Endothelial cell of umbilical vein (primary cell): ENCODE measurements around the gene OR6X1. TPM values are rescaled to one million over a fixed set of nuclear protein-coding genes. Genes with fewer than 3 reads are reported as not detected.

ENCODE experiments used
- BruUV-seq: library from RNA; stranded (reverse); fragments of 400-500 nt; replicated peaks from 2 replicates; lab custom pipeline; 2021; lab: Mats Ljungman, UMichigan
- CTCF ChIA-PET: fragments of 300-600, 350-600 bp; sonication (Branson Sonifier 250); formaldehyde crosslinking; loops from one replicate; lab custom pipeline; 2021; ENCODE audit warnings: antibody characterized with exemption, inconsistent platforms; lab: Charles Lee
- POLR2A ChIA-PET: fragments of 300-600, 350-600 bp; sonication (Branson Sonifier 250); formaldehyde crosslinking; loops from one replicate; lab custom pipeline; 2021; ENCODE audit warnings: antibody characterized with exemption, inconsistent platforms; lab: Charles Lee
- DNase-seq: peaks from one replicate; pipeline ENCODE4 v3.0.0-alpha.2; 2011; ENCODE audit warnings: low read depth, low spot score
- FAIRE-seq: peaks from 2 replicates; lab custom pipeline; 2011; peaks lifted over from hg19 to GRCh38; lab: Jason Lieb, UNC
- H2AFZ ChIP-seq: 2 replicates; pipeline ENCODE4 v1.6.0; 2012; ENCODE audit warnings: low read depth, low read length, control low read depth, inconsistent platforms
- H3K27ac ChIP-seq: 2 replicates; pipeline ENCODE4 v1.5.1; 2011; ENCODE audit warnings: low read depth, mild to moderate bottlenecking, control low read depth, low read length, moderate library complexity; ENCODE audit not compliant: insufficient read depth
- H3K27me3 ChIP-seq, 2 experiments: 2 replicates each; pipeline versions ENCODE4 v1.6.0 to v1.6.1; 2011; ENCODE audit warnings: low read length in 2 of 2, mixed read lengths in 1 of 2; ENCODE audit not compliant: control insufficient read depth in 2 of 2, insufficient read depth in 2 of 2
- H3K36me3 ChIP-seq, 2 experiments: 2 replicates in 1 of 2; 3 replicates in 1 of 2; pipeline ENCODE4 v1.5.1; 2011; ENCODE audit warnings: low read length in 2 of 2, mild to moderate bottlenecking in 1 of 2, moderate library complexity in 1 of 2; ENCODE audit not compliant: control insufficient read depth in 2 of 2, insufficient read depth in 2 of 2; ENCODE audit errors: extremely low read depth in 1 of 2
- H3K4me1 ChIP-seq: 3 replicates; pipeline ENCODE4 v1.5.1; 2011; ENCODE audit warnings: mild to moderate bottlenecking, low read length; ENCODE audit not compliant: control insufficient read depth, insufficient read depth; ENCODE audit errors: extremely low read depth
- H3K4me2 ChIP-seq: 2 replicates; pipeline ENCODE4 v1.6.1; 2011; ENCODE audit warnings: low read length, control low read depth, mixed read lengths; ENCODE audit not compliant: insufficient read depth
- H3K4me3 ChIP-seq, 3 experiments: fragments of 200-600 bp in 1 of 3; sonication (generic), shearing (Covaris generic) in 1 of 3; replicated peaks in 1 of 3; 2 replicates each; pipeline ENCODE4 v1.5.1; 2011 to 2016; ENCODE audit warnings: control low read depth in 3 of 3, low read length in 3 of 3, mild to moderate bottlenecking in 2 of 3, inconsistent platforms in 1 of 3, low read depth in 1 of 3, moderate library complexity in 1 of 3; ENCODE audit not compliant: insufficient read depth in 1 of 3
- H3K79me2 ChIP-seq: 2 replicates; pipeline ENCODE4 v1.6.0; 2012; ENCODE audit warnings: low read length, inconsistent platforms; ENCODE audit not compliant: control insufficient read depth, insufficient read depth
- H3K9ac ChIP-seq: replicated peaks from 2 replicates; pipeline ENCODE3; 2011; ENCODE audit warnings: low read length, control low read depth; ENCODE audit not compliant: insufficient read depth; ENCODE audit errors: extremely low read depth
- H3K9me1 ChIP-seq: replicated peaks from 3 replicates; pipeline ENCODE4 v1.6.0; 2011; ENCODE audit warnings: mild to moderate bottlenecking, low read length; ENCODE audit not compliant: control insufficient read depth, insufficient read depth; ENCODE audit errors: extremely low read depth
- H3K9me3 ChIP-seq: replicated peaks from 2 replicates; pipeline ENCODE4 v1.5.1; 2012; ENCODE audit warnings: low read length, inconsistent platforms; ENCODE audit not compliant: control insufficient read depth, insufficient read depth
- H4K20me1 ChIP-seq: replicated peaks from 2 replicates; pipeline ENCODE3; 2011; ENCODE audit warnings: mild to moderate bottlenecking, low read length; ENCODE audit not compliant: control insufficient read depth, insufficient read depth; ENCODE audit errors: extremely low read depth
- EZH2 ChIP-seq: IDR thresholded peaks from 2 replicates; pipeline ENCODE4 v1.6.1; 2012; ENCODE audit warnings: borderline replicate concordance, low read depth, mild to moderate bottlenecking, moderate library complexity, low read length, inconsistent platforms; ENCODE audit not compliant: severe bottlenecking
- FOS ChIP-seq: IDR thresholded peaks from 2 replicates; pipeline ENCODE4 v1.6.1; 2011; ENCODE audit warnings: mild to moderate bottlenecking, low read length, moderate library complexity, borderline replicate concordance; ENCODE audit not compliant: insufficient read depth
- GATA2 ChIP-seq: IDR thresholded peaks from 2 replicates; pipeline ENCODE4 v1.7.0; 2011; ENCODE audit warnings: low read depth, mild to moderate bottlenecking, moderate library complexity, mixed read lengths, low read length; ENCODE audit not compliant: insufficient read length, insufficient read depth
- JUN ChIP-seq: IDR thresholded peaks from 2 replicates; pipeline ENCODE4 v1.6.1; 2011; ENCODE audit warnings: borderline replicate concordance, low read depth; ENCODE audit not compliant: insufficient read length, insufficient read depth
- POLR2A ChIP-seq: IDR thresholded peaks from 2 replicates; pipeline ENCODE4 v1.6.1; 2012; ENCODE audit warnings: low read depth, mild to moderate bottlenecking, control low read depth, low read length
- POLR2AphosphoS5 ChIP-seq: IDR thresholded peaks from 2 replicates; pipeline ENCODE4 v1.6.1; 2012; ENCODE audit warnings: low read depth, mild to moderate bottlenecking, control low read depth, low read length, moderate library complexity; ENCODE audit not compliant: insufficient read depth
- dilution Hi-C: fragments of 300-500 bp; cut with MboI; formaldehyde crosslinking; loops from one replicate; pipeline ENCODE4 v1.15.0; 2019; ENCODE audit warnings: low sequenced_read_pairs; ENCODE audit not compliant: extremely low pct_ligation_motif_present
- intact Hi-C: fragments of 100-400 bp; cut with micrococcal nuclease; formaldehyde crosslinking; loops from one replicate; pipeline ENCODE4 v1.10.0; 2022
- polyA plus RNA-seq, 4 experiments: library from polyadenylated mRNA; depleted of rRNA in 3 of 4; stranded (reverse) in 3 of 4; unstranded in 1 of 4; fragments of >200 nt; gene quantifications; 2 replicates each; pipeline versions ENCODE4 v1.2.1 to v1.2.3, GENCODE V29; 2011 to 2012; ENCODE audit warnings: missing spikeins in 1 of 4
- total RNA-seq: library from RNA; stranded (reverse); gene quantifications from 2 replicates; pipeline ENCODE4 v1.2.3, GENCODE V29; 2021
- TF ChIP-seq, protein P1 (sequence below), 2 donors: IDR thresholded peaks; 1 replicate in 1 of 2; 2 replicates in 1 of 2; pipeline ENCODE4 v1.5.1; 2011; ENCODE audit warnings: low read length in 2 of 2, mild to moderate bottlenecking in 2 of 2, moderate library complexity in 2 of 2, control low read depth in 1 of 2, inconsistent platforms in 1 of 2, low read depth in 1 of 2; ENCODE audit not compliant: insufficient read depth in 1 of 2; ENCODE audit errors: extremely low read depth in 1 of 2
- TF ChIP-seq, protein P2 (sequence below): IDR thresholded peaks from 2 replicates; pipeline ENCODE4 v1.6.1; 2011; ENCODE audit not compliant: insufficient read depth, insufficient read length

Gene OR6X1
- total and polyA plus RNA-seq, 2 donors (not counting 3 experiments of a cell fraction or from before 2014, with no cell fraction given): not detected

DNA sequence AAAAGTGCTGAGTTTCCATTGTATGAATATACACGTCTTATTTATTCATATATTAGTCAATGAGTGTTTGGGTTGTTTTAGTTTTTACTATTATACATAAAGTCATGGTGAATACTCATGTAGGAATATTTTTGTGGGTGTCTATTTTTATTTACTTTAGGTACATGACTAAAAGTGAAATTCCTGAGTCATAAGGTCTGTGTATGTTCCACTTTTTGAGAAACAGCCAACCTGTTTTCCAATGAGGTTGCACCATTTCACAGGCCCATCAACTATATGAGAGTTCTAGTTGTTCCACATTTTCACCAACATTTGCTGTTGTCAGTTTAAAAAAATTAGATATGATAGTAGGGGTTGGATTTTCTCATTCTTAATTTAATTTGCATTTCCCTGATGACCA, 6.6 kb upstream of the OR6X1 start:
- no peak overlapping the region for H3K27ac ChIP-seq
- ChIA-PET POLR2A (no interaction called here), CTCF (no interaction called here)
- no peaks in the 10 kb centered on the region for H3K4me1 ChIP-seq
- dilution Hi-C loops (no loop called here), intact Hi-C loops (no loop called here)
- no peak overlapping the region for H3K4me3 ChIP-seq
- no peaks in the 10 kb centered on the region for H3K9me1 ChIP-seq
- no peak overlapping the region for H3K9ac ChIP-seq
- H4K20me1 ChIP-seq: no peaks in the 10 kb centered on the region
- H2AFZ ChIP-seq: no peak overlapping the region
- H3K27me3 ChIP-seq: no peaks in the 10 kb centered on the region
- no peak for FAIRE-seq
- TF ChIP-seq POLR2AphosphoS5 (no peak), FOS (no peak), POLR2A (no peak), GATA2 (no peak), JUN (no peak), EZH2 (no peak)
- TF ChIP-seq, protein P1, sequence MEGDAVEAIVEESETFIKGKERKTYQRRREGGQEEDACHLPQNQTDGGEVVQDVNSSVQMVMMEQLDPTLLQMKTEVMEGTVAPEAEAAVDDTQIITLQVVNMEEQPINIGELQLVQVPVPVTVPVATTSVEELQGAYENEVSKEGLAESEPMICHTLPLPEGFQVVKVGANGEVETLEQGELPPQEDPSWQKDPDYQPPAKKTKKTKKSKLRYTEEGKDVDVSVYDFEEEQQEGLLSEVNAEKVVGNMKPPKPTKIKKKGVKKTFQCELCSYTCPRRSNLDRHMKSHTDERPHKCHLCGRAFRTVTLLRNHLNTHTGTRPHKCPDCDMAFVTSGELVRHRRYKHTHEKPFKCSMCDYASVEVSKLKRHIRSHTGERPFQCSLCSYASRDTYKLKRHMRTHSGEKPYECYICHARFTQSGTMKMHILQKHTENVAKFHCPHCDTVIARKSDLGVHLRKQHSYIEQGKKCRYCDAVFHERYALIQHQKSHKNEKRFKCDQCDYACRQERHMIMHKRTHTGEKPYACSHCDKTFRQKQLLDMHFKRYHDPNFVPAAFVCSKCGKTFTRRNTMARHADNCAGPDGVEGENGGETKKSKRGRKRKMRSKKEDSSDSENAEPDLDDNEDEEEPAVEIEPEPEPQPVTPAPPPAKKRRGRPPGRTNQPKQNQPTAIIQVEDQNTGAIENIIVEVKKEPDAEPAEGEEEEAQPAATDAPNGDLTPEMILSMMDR (IDR thresholded peaks at IDR 0.05; ENCODE audit: extremely low read depth in 1 of 2, insufficient read depth in 1 of 2, low read depth in 1 of 2, low read length in 2 of 2): no peak
- TF ChIP-seq, protein P2, sequence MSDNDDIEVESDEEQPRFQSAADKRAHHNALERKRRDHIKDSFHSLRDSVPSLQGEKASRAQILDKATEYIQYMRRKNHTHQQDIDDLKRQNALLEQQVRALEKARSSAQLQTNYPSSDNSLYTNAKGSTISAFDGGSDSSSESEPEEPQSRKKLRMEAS: no peak
- no peaks in the 10 kb centered on the region for H3K79me2 ChIP-seq
- BruUV-seq: no TSS peak
- H3K4me2 ChIP-seq: no peak overlapping the region
- H3K9me3 ChIP-seq: no peaks in the 10 kb centered on the region
- no peak for DNase-seq
- no peaks in the 10 kb centered on the region for H3K36me3 ChIP-seq
